ENCODE results near the gene EFNB2. TPM values are rescaled to one million over a fixed set of nuclear protein-coding genes. Genes with fewer than 3 reads are reported as not detected.

Gene EFNB2
- 10 to 100 TPM; 10.3 to 11.0 TPM for total RNA-seq

GRCh38 chr13:106535552-106536243 is at the start of gene EFNB2:
TSS of gene EFNB2 (minus strand) at chr13:106535662. CDS start at chr13:106534964, 698 bp downstream.

GRCh38 chr13:106567474-106568298 is 32.2 kb upstream of the EFNB2 start, which contains the start of gene ARGLU1:
TSS of gene ARGLU1 (minus strand) at chr13:106568137. CDS start at chr13:106567919, 218 bp downstream.

Other genes with a start within 250 kb of the EFNB2 start
- 10 to 100 TPM; 29.9 to 36.3 TPM for gene ARGLU1, start 32.5 kb upstream of the EFNB2 start, total RNA-seq